DOHH2 (cell line): Measurements from ENCODE around the gene WDR5B.

Source experiments
- EZH2phosphoT487 ChIP-seq: fragments of 200-600 bp; sonication (generic); IDR thresholded peaks from 2 replicates; pipeline ENCODE4 v1.6.1; 2017; ENCODE audit warnings: borderline replicate concordance, mild to moderate bottlenecking, antibody characterized with exemption, low read length, moderate library complexity, mixed read lengths
- TF ChIP-seq, protein P1 (sequence below): fragments of 200-600 bp; sonication (generic); IDR thresholded peaks from one replicate; pipeline ENCODE4 v1.5.1; 2014; ENCODE audit warnings: antibody characterized with exemption, mild to moderate bottlenecking, low read depth, low read length; ENCODE audit not compliant: poor library complexity, severe bottlenecking

DNA sequence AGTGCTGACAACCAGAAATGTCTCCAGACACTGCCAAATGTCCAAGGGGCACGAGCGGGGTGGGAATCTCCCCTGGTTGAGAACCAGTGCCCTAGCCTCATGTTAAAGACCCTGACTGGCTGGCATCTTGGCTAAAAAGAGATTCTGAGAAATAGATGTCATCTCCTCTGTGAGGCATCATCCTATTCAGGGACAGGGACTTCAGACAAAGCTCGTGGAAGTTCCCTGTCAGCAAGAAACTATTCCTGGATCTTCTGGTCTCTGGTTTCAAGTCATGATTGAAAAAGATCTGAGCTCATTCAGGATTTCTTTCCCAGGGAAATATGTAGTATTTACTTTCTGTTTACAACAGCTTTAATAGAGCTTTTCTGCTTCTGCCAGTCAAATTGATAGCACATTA is 10.8 kb downstream of the WDR5B start:
- TF ChIP-seq, protein P1, sequence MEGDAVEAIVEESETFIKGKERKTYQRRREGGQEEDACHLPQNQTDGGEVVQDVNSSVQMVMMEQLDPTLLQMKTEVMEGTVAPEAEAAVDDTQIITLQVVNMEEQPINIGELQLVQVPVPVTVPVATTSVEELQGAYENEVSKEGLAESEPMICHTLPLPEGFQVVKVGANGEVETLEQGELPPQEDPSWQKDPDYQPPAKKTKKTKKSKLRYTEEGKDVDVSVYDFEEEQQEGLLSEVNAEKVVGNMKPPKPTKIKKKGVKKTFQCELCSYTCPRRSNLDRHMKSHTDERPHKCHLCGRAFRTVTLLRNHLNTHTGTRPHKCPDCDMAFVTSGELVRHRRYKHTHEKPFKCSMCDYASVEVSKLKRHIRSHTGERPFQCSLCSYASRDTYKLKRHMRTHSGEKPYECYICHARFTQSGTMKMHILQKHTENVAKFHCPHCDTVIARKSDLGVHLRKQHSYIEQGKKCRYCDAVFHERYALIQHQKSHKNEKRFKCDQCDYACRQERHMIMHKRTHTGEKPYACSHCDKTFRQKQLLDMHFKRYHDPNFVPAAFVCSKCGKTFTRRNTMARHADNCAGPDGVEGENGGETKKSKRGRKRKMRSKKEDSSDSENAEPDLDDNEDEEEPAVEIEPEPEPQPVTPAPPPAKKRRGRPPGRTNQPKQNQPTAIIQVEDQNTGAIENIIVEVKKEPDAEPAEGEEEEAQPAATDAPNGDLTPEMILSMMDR = no peak
- no peak for TF ChIP-seq EZH2phosphoT487
